ENCODE results near the gene STARD7. TPM values are rescaled to one million over a fixed set of nuclear protein-coding genes. Genes with fewer than 3 reads are reported as not detected.

STARD7 gene
- total and polyA plus RNA-seq, 2 experiments from 2014 or later, result 161 to 214 TPM

- H3K27me3 ChIP-seq, result peaks cover 16% of the 10 kb centered on the region
- no peak within 1 kb of the TSS for H3K4me3 ChIP-seq
Measured at GRCh38 chr2:96138179-96139145, 70.2 kb downstream of the STARD7 start, which contains the start of gene ASTL. Gene ASTL, minus strand, starts transcription at chr2:96138502. Its CDS starts 66 bp downstream, at chr2:96138436.

DNA sequence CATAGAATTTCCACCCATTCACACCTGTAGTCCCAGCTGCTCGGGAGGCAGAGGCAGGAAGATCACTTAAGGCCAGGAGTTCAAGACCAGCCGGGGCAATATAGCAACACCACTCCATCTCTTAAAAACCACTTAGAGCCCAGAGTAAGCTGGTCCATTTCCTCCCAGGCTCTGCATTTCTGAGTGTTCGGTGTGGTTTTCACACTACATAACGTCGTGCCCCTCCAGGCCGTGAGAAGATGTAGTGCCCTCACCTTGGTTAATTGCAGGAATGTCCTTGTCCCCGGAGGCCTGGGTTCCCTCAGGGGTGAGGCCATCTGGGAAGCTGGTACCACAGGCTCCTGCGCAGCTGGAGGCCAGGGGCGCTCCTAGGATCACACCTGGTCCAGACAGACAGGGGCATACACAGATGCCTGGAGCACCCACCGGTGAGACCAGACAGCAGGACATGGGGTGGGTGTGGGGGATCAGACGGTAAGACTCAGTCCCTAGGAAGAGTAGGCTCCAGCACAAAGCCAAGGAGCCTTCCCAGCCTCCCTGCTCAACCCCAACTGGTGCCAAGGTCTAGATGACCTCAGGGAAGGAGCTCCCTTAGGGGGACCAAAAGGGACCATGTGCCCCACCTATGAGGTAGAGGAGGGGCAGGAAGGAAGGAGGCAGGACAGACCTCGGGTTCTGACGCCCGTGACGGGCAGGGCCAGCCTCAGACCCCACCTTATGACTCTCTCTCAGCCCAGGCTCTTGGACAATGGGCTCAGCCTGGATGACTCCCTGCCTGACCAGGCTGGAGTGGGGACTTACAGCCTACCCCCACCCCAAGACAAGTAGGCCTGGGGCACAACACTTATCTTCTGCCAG is 71.1 kb downstream of the STARD7 start:
- H3K36me3 ChIP-seq, result no peaks in the 10 kb centered on the region
- H3K4me3 ChIP-seq, result no peak overlapping the region
- no peak overlapping the region for H3K27ac ChIP-seq
- no peak for TF ChIP-seq CTCF (IDR thresholded peaks at IDR 0.05; ENCODE audit: low read depth, low read length)
- no peaks in the 10 kb centered on the region for H3K4me1 ChIP-seq (ENCODE audit: low read depth)
- no peak for DNase-seq (ENCODE audit: low read depth in 1 of 2, low spot score in 1 of 2)
- peaks cover 13% of the 10 kb centered on the region for H3K27me3 ChIP-seq
- H3K9me3 ChIP-seq (ENCODE audit: low read depth), result no peaks in the 10 kb centered on the region

More at GRCh38 chr2:96138179-96139145, 70.2 kb downstream of the STARD7 start, which contains the start of gene ASTL:
- H3K9me3 ChIP-seq (ENCODE audit: low read depth), result no peaks in the 10 kb centered on the region
- peak; percentile 67 for TF ChIP-seq CTCF (IDR thresholded peaks at IDR 0.05; ENCODE audit: low read depth, low read length)
- H3K4me1 ChIP-seq (ENCODE audit: low read depth), result no peaks in the 10 kb centered on the region
- DNase-seq (ENCODE audit: low read depth in 1 of 2, low spot score in 1 of 2), result peak; percentile 55 to 75
- H3K36me3 ChIP-seq, result no peaks in the 10 kb centered on the region
- H3K27ac ChIP-seq, result no peak within 1 kb of the TSS

DNA sequence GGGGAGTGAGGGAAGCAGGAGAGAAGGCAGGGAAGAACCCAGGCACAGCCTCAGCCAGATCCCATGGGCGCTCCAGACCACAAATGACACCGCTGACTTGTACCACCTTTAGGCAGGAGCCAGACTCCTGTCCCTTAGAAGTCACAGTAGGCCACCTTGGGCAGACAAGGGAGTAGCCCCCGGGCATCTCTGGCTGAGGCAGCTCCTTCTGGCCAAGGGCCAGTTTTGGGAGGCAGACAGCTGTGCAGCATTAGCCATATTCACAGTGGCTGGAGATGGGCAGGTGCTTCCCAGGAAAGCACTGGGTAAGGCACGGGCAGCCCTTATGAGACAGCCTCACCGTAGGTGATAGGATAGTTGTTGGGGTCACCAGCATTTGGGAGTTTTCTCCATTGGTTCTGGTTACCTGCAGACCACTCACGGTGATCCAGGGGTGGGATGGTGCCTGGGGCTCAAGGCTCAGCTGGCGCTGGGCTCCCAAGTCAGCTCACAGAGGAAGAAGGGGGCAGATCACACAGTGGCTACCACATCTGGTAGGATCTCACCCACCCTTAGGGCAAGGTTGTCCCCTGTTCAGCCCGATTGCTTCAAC is 72.4 kb downstream of the STARD7 start:
- H3K9me3 ChIP-seq (ENCODE audit: low read depth), result no peaks in the 10 kb centered on the region
- no peaks in the 10 kb centered on the region for H3K4me1 ChIP-seq (ENCODE audit: low read depth)
- H3K4me3 ChIP-seq, result no peak overlapping the region
- no peaks in the 10 kb centered on the region for H3K36me3 ChIP-seq
- H3K27ac ChIP-seq, result no peak overlapping the region
- H3K27me3 ChIP-seq, result peaks cover 13% of the 10 kb centered on the region
- no peak for DNase-seq (ENCODE audit: low read depth in 1 of 2, low spot score in 1 of 2)
- TF ChIP-seq CTCF (IDR thresholded peaks at IDR 0.05; ENCODE audit: low read depth, low read length), result no peak

GRCh38 chr2:96135621-96136020 is 73.0 kb downstream of the STARD7 start:
- Histone ChIP-seq H3K27me3 (peaks cover 19% of the 10 kb centered on the region), H3K36me3 (no peaks in the 10 kb centered on the region), H3K27ac (no peak overlapping the region), H3K4me3 (no peak overlapping the region), H3K9me3 (ENCODE audit: low read depth) (no peaks in the 10 kb centered on the region), H3K4me1 (ENCODE audit: low read depth) (no peaks in the 10 kb centered on the region)
- DNase-seq (ENCODE audit: low read depth in 1 of 2, low spot score in 1 of 2), result no peak
- TF ChIP-seq CTCF (IDR thresholded peaks at IDR 0.05; ENCODE audit: low read depth, low read length), result no peak

DNA sequence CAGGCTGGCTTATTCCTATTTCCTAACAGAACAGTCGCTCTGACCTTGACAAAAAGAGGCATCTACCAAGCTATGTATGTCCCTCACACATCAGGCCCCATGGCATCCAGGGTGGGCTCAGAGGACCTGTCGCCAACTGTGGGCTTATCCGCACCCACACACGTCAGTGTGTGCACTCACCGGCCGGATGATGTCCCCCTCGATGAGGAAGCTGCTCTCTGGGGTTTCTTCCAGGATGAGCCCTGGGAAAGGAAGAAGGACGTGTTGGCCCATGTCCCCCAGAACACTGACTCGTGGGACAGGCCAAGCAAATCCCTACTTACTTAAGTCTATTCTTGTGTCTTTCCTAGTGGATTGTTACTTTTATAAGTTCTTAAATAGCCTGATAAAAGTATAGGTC is 73.5 kb downstream of the STARD7 start:
- peaks cover 21% of the 10 kb centered on the region for H3K27me3 ChIP-seq

More for the DNA sequence above, 73.5 kb downstream of the STARD7 start:
- no peak overlapping the region for H3K4me3 ChIP-seq
- H3K9me3 ChIP-seq (ENCODE audit: low read depth), result no peaks in the 10 kb centered on the region
- no peaks in the 10 kb centered on the region for H3K4me1 ChIP-seq (ENCODE audit: low read depth)
- no peak overlapping the region for H3K27ac ChIP-seq
- DNase-seq (ENCODE audit: low read depth in 1 of 2, low spot score in 1 of 2), result no peak
- no peak for TF ChIP-seq CTCF (IDR thresholded peaks at IDR 0.05; ENCODE audit: low read depth, low read length)
- no peaks in the 10 kb centered on the region for H3K36me3 ChIP-seq
